22Rv1 (cell line): ENCODE measurements around the gene REEP5.

Source experiments
- H3K27ac ChIP-seq: fragments of 450-650 bp; 2 replicates; pipeline ENCODE4 v1.5.1; 2017
- CTCF ChIP-seq: fragments of 450-650 bp; IDR thresholded peaks from 2 replicates; pipeline ENCODE4 v1.5.1; 2017; ENCODE audit warnings: mild to moderate bottlenecking
- ZFX ChIP-seq: fragments of 450-650 bp; IDR thresholded peaks from 2 replicates; pipeline ENCODE4 v1.6.1; 2017; ENCODE audit warnings: antibody characterized with exemption, borderline replicate concordance

Gene REEP5

GRCh38 chr5:112857866-112858265 is 64.2 kb downstream of the REEP5 start:
- no peak for TF ChIP-seq ZFX
- no peak for TF ChIP-seq CTCF

DNA sequence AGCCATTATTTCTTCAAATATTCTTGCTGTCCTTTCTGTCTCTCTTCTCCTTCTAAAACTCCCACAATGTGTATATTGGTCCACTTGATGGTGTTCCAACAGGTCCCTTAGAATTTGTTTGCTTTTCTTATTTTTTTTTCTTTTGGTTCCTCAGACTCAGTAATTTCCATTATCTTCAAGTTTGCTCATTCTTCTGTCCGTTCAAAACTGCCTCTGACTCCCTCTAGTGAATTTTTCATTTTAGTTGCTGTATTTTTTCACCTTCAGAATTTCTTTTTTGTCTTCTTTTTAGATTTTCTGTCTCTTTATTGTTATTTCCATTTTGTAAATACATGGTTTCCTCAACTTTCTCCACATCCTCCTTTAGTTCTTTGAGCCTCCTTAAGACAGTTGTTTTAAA is 67.4 kb downstream of the REEP5 start:
- no peak overlapping the region for H3K27ac ChIP-seq
- TF ChIP-seq ZFX (no peak), CTCF (no peak)

More at GRCh38 chr5:112857866-112858265, 64.2 kb downstream of the REEP5 start:
- H3K27ac ChIP-seq = no peak overlapping the region

DNA sequence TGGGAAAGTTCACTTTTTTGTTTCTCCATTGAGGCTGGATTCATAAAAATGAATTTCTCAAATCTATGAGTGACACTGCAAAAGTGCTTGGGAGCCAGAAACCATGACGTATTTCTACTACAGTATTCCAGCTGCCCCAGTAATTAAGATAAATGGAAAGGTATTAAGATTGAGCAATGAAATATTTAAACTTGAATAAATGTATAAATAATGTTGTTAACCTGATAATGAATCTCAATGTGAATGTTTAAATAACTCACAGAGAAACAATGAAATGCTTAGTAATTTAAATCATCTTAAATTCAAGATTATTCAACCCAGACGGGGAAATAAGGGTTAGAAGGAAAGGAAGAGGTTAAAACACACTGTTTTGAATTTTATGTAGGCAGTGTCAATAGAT is 72.1 kb downstream of the REEP5 start:
- TF ChIP-seq CTCF = no peak
- no peak for TF ChIP-seq ZFX
- no peak overlapping the region for H3K27ac ChIP-seq

GRCh38 chr5:112848116-112848811 is 73.8 kb downstream of the REEP5 start:
- H3K27ac ChIP-seq = no peak overlapping the region
- TF ChIP-seq CTCF (peak; percentile 86), ZFX (no peak)

DNA sequence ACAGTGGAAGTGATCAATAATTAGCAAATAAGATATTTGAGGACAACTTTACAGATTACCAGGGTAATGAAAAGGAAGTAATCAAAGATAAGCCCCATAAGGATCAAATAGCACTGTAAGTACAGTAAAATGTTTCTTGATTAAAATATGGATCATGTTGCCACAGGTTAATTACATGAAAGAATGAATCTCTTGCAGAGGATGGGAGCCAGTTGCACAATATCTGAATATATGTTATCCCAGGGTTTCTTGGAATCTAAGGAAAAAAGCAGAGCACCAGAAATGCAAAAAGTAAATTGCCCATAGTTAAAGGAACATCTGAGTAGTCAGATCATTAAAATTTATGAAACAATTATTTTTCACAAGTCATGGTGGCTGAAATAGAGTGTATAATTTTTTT is 74.7 kb downstream of the REEP5 start:
- TF ChIP-seq CTCF (no peak), ZFX (no peak)
- H3K27ac ChIP-seq = no peak overlapping the region

DNA sequence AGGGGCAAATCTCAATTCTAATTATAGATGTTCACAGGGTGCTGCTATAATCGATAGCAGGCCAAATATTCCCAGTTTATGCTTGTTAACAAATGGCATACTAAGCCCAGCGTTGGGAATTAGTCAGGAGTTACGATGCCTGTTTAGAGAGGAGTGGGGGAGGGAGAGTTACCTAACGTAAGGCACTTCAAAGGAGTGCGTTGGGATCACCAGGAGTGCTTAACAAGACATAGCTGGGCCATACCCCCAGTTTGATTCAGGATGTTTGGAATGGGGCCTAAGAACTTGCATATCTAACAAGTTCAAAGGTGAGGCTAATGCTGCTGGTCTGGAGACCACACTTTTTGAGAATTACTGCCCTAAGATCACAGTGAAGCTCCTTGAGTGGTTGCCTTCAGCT is 75.5 kb downstream of the REEP5 start:
- TF ChIP-seq ZFX (no peak), CTCF (no peak)
- no peak overlapping the region for H3K27ac ChIP-seq

DNA sequence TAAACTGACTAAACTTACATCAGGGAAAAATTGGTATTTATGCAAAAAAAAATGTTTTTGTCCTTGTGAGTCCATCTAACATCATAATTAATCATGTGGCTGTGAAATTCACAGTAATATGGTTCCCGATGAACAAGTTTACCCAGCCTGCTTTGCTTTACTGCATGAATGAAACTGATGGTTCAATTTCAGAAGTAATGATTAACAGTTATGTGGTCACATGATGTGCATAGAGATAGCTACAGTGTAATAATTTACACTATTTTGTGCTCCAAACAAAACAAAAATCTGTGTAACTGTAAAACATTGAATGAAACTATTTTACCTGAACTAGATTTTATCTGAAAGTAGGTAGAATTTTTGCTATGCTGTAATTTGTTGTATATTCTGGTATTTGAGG is 77.5 kb downstream of the REEP5 start:
- no peak overlapping the region for H3K27ac ChIP-seq
- TF ChIP-seq CTCF = no peak
- no peak for TF ChIP-seq ZFX
